HG02623 (cell line): Measurements from ENCODE around the gene OXNAD1.

Experiments used
- ATAC-seq: cut with Tn5 transposase; IDR thresholded peaks from one replicate; pipeline ENCODE4 v1.9.1; 2021; ENCODE audit warnings: moderate library complexity; ENCODE audit not compliant: unreplicated experiment

OXNAD1 gene

GRCh38 chr3:16354291-16354690 lies 89.3 kb downstream of the OXNAD1 start:
- ATAC-seq = no peak
